HS-5 (cell line): ENCODE data around the gene ZIM2.

ENCODE experiments used
- DNase-seq: peaks from one replicate; pipeline ENCODE4 v3.0.0-alpha.2; 2012; ENCODE audit warnings: low read depth

Gene ZIM2

DNA sequence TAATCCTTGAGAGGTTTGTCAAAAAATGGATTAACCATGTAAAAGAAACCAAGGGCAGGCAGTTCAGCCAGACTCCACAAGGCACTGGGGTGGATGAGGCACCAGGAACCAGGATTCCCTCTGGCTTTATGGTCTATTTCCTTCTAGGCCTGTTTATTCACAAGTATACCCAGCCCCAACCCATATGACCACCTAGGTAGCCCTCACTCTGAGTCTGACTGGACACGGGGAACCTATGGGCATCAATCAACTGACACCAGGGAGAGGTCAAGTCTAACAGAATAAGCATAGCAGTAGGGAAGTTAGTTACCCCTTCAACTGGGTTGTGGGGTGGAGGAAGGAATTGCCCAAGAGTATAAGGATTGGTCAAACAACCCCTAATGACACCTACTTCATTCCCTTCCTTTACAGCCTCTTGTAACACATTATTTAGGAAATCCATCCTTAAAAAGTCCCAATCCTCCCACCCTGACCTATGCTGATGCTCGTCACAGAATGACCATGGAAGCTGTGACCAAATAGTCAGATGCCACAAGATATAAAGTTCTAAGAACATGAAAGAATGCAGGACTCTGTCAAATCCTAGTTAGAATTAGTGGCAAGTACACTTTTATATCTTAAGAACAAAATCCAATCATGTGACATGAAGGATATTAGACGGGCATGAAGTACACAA is 31.7 kb downstream of the ZIM2 start:
- no peak for DNase-seq

DNA sequence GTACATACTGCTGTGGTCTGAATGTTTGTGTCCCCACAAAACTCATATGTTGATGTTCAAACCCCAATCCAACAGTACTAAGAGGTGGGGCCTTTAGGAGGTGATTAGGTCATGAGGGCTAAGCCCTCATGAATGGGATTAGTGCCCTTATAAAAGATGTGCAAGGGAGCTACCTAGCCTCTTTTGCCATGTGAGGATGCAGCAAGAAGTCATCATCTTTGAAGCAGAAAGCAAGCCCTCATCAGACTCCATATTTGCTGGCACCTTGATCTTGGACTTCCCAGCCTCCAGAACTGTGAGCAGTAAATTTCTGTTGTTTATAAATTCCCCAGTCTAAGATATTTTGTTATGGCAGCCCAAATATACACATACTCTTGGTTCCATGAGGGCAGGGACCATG is 33.9 kb downstream of the ZIM2 start:
- DNase-seq: no peak

DNA sequence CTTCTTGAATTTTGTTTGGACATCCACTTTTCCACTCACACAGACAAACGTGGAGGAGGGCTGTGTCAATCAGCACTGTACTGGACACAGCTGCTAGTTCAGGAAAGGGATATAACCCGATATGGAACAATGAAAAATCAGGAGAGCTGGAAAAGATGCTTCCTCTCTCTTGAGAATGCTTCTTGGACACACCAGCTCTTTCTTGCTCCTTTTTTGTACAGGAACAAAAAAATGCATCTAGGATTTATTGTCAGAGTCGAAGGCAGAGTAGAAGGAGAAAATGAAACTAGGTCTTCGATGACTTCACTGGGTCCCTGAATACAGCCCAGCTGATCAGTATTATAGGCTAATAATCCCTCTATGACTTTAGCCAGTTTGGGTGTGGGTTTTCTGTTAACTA is 62.2 kb downstream of the ZIM2 start:
- DNase-seq: no peak

DNA sequence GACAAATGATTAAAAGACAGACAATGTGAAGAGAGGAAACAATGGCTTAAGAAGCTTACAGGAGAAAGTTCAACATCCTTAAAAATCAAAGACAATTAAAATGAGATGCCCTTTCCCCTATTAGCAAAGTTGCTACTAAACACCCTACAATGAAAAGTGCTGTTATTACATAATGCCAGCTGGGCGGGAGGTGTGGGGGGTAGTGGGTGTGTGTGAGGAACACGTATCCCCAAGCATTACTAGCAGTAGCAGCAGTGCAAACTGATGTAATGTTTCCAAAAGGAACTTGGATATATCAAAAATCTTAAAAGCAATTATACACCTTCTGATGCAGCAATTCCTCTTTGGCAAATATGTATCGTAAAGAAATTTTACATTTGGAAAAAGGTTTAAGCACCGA is 70.9 kb downstream of the ZIM2 start:
- DNase-seq: no peak

DNA sequence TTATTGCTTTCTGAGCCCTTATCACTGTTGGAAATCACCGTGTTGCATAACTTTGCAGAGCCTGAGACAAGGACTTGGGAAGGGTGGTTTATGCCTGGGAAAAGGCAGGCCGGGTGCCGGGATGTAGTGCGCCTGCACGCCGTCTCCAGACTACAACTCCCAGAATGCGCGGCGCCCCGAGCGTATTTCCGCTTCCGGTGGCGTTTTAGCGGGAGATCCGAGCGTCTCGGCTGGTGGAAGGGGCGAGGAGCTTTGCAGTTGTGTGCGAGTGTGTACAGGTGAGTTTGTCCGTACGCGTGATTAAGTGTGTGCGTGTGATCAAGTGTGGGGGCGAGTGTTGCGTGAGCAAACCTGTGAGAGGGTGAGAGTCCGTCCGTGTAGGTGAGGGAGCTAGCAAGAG is 75.4 kb downstream of the ZIM2 start:
- DNase-seq: no peak

DNA sequence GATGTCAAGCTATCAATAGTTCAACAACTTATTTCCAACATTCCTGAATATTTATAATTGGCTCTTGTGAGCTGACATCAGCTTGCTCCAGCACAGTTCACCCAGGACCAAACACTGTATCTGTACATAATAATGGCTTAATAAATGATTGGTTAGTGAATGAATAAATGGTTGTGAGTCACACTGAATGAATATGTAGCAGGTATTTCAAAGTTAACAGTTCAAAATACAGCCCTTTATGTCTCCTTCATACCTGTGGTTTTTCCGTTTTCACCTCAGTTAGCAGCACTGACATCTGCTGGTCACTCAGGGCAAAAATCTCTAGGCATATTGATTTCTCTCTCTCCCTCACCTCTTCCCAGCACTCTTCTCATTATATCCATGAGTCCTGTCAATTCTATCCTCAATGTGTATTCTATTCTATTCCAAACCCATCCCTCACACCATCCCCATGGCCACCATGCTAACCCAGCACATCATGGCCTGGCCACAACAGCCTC is 76.3 kb downstream of the ZIM2 start:
- no peak for DNase-seq

DNA sequence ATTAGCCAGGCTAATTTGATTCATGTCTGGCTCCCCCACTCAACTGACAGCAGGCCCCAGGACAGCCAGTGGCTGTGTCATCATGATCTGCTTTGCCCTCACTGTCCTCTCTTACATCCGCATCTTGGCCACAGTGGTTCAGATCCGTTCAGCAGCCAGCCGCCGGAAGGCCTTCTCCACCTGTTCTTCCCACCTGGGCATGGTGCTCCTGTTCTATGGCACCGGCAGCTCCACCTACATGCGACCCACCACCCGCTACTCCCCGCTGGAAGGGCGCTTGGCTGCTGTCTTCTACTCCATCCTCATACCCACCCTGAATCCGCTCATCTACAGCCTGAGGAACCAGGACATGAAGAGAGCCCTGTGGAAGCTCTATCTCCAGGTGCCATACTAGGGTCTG is 79.7 kb downstream of the ZIM2 start:
- no peak for DNase-seq

DNA sequence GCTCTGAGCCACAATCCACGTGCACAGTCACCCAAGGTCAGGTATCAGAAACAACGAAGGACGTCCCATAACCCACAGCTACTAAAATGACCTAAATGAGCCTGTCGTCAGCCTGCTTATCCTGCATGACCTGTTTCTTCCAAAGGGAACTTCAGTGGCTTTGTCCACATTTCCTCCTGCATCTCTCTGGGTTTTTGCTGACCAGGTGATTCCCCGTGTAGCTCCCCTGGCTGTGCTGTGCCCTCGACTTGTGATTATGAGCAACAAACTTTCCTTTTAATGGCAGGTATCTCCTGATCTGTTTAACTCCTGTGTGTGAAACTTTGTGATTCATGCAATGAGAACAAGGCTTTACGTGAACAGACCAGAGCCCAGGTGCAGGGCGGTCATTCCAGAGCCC is 81.0 kb downstream of the ZIM2 start:
- DNase-seq: no peak

DNA sequence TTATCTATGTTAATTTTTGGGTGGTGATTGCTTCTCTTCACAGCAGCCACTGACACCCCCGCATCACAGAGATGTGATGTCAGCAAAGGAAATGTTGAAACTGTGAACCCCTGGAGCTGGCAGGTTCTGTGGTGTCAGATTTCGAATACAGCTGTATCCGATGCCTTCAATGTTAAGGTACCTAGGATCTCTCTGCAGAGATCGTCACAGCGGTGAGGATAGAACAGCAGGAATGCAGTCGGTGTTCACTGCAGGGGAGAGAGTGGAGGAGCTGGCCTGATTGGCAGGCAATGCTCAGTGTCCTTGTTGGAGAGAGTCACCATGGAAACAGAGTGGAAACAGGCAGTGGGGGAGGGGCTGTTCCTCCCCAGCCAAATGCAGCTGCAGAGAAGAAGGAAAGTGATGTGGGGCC is 89.4 kb downstream of the ZIM2 start:
- no peak for DNase-seq

DNA sequence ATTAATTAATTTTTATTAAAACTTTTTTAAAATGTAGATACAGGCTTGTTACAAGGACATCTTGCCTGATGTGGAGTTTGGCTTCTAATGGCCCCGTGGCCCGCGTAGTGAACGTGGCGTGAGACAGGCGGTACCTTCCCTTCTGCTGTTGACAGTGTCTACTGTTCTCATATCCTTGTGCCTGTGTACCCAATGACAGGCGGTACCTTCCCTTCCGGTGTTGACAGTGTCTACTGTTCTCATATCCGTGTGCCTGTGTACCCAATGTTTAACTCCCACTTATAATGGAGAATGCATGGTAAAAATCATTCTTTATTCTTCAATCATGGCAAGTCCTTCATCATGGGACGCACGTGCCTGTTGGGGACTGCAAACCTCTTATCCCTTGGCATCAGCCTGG is 89.9 kb downstream of the ZIM2 start:
- DNase-seq: no peak

DNA sequence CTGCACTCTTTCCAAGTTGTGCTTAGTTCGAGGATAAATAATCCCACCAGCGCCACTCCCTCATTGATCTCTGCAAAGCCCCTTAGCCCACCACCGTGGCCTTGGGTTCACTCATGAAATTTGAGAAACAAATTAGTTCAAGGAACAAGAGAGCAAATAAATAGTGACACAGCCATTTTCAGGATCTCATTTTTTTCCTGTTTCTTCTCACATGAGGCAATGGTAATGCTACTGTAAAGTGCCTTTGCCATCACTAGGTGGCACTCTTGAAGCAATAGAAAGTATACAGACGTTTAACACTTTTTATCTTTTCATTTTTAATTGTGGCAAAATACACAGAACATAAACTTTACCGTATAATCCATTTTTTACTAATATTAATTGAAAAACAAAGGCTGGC is 92.1 kb downstream of the ZIM2 start:
- DNase-seq: no peak

DNA sequence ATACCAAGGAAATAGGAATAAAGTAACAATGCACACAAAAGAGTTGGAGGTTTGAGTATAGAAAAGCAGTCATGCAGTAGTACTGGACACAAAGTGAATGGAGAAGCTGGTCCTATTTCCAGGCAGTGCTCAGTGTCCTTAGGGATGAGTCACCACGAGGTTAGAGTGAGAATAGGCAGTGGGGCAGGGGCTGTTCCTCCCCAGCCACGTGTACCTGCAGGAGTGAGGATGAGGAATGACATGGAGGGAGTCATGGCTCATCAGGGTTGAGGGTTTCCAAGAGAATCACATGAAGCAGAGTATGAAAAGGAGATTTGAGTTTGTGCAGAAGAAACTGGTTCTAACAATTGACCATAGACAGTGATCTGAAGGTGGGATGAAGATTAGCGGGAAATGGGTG is 94.2 kb downstream of the ZIM2 start:
- DNase-seq: no peak

DNA sequence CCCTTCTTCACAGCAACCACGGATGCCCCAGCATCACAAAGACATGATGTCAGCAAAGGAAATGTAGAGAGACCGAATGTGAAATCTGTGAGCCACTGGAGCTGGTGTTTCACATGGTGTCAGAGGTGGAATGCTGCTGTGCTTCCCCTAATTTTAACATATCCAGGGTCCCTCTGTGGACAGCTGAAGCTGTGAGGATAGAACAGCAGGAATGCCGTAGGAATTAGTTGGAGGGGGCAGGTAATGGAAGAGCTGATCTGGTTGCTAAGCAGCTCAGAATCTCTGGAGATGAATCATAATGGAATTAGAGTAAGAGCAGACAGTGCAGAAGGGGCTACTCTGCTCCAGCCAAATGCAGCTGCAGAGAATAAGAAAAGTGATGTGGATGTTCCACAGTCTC is 100.0 kb downstream of the ZIM2 start:
- no peak for DNase-seq

DNA sequence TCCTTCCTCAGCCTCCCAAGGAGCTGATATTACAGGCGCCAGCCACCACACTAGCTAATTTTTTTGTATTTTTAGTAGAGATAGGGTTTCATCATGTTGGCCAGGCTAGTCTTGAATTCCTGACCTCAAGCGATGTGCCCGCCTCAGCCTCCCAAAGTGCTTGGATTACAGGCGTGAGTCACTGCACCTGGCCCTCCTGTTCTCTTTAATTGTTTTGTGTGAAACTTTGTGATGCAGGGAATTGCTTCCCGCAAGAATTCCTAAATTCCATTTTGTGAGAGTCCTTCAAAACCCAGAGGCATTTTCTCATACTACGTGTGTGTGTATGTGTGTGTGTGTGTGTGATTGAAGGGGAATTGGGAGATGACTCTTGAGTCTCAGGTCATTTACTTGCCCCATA is 104.0 kb downstream of the ZIM2 start:
- no peak for DNase-seq

DNA sequence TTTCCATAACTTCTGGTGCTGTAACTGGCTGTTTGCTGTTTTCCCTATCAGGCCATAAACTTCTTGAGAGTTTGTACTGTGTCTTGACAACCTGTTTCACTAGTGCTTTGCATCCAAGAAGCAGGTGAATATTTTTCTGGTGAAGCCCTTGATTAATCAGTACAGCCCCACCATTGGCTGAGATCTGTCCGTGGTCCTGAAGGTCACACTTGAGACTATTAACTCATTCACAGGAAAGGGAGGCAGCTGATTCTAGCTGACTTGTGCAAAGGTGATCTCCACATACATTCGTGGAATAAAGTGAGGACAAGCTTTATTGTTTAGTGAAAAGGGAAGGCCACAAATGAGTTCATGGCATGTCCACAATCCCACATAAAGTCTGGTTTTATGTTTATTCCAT is 107.5 kb downstream of the ZIM2 start:
- DNase-seq: no peak

DNA sequence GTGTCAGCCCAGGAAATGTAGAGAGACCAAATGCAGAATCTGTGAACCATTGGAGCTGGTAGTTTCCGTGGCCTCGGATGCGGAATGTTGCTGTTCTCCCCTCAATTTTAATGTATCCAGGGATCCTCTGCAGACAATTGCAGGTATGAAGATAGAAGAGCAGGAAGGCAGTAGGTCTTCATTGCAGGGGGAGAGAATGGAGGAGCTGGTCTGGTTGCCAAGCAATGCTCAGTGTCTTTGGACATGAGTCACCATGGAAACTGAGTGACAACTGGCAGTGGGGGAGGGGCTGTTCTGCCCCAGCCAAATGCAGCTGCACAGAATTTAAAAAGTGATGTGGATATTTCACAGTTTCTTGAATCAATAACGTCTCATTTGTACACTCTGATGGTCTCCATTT is 112.8 kb downstream of the ZIM2 start:
- no peak for DNase-seq

DNA sequence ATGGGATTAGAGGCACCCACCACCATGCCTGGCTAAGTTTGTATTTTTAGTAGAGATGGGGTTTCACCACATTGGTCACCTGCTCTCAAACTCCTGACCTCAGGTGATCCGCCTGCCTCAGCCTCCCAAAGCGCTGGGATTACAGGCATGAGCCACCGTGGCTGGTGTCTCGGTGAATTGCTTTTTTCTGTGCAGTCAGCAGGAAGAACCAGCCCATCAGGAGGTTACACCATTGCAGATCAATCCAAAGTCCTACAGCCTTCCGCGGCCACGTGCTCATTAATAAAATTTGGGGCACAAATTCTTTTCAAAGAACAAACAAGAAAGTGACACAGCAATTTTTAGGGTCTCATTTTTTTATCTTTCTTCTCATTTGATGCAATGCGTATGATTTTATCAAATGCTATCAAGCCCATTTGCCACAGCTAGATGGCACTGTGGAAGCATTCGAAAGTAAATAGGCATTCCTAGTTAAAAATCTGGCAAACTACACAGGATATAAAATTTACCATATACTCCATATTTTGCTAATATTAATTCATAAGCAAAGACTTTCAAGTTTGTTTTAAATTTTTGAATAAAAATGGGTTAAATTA is 114.6 kb downstream of the ZIM2 start:
- DNase-seq: no peak
